ENCODE results near the gene C2orf74. TPM values are rescaled to one million over a fixed set of nuclear protein-coding genes. Genes with fewer than 3 reads are reported as not detected.

The C2orf74 gene
- total RNA-seq, 1 experiment from 2014 or later: 8.1 TPM

DNA sequence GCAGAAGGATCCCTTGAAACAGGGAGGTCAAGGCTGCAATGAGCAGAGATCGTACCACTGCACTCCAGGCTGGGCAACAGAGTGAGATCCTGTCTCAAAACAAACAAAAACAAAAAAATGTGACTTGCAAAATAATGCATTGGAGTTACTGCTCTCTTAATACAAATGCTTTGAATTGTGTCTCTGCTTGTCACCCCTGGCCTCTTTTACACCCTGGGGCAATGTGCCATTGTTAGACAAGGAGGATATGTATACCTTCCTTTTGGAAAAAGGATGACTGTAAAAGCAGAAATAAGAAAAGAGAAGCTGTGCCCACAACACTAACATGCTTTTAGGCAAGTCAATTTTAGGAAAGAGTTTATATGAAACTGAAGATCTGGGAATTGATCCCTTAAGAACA is 20.8 kb upstream of the C2orf74 start (continued):
- TF ChIP-seq, protein P1, sequence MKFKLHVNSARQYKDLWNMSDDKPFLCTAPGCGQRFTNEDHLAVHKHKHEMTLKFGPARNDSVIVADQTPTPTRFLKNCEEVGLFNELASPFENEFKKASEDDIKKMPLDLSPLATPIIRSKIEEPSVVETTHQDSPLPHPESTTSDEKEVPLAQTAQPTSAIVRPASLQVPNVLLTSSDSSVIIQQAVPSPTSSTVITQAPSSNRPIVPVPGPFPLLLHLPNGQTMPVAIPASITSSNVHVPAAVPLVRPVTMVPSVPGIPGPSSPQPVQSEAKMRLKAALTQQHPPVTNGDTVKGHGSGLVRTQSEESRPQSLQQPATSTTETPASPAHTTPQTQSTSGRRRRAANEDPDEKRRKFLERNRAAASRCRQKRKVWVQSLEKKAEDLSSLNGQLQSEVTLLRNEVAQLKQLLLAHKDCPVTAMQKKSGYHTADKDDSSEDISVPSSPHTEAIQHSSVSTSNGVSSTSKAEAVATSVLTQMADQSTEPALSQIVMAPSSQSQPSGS (CRISPR knock-in tag; IDR thresholded peaks at IDR 0.05; ENCODE audit: borderline replicate concordance, low read depth): no peak
- TF ChIP-seq NR2C2 (CRISPR knock-in tag; IDR thresholded peaks at IDR 0.05): no peak
- no peak for TF ChIP-seq ZNF263 (CRISPR knock-in tag; IDR thresholded peaks at IDR 0.05; ENCODE audit: low read depth)
- no peak for TF ChIP-seq MXD4 (CRISPR knock-in tag; IDR thresholded peaks at IDR 0.05; ENCODE audit: borderline replicate concordance)
- TF ChIP-seq SP1 (CRISPR knock-in tag; conservative IDR thresholded peaks at IDR 0.05): no peak
- TF ChIP-seq NR3C1 (CRISPR knock-in tag; conservative IDR thresholded peaks at IDR 0.05; ENCODE audit: low read depth): no peak
- TF ChIP-seq TEAD4 (CRISPR knock-in tag; IDR thresholded peaks at IDR 0.05): no peak
- no peak for TF ChIP-seq MYBL2 (CRISPR knock-in tag; IDR thresholded peaks at IDR 0.05)

DNA sequence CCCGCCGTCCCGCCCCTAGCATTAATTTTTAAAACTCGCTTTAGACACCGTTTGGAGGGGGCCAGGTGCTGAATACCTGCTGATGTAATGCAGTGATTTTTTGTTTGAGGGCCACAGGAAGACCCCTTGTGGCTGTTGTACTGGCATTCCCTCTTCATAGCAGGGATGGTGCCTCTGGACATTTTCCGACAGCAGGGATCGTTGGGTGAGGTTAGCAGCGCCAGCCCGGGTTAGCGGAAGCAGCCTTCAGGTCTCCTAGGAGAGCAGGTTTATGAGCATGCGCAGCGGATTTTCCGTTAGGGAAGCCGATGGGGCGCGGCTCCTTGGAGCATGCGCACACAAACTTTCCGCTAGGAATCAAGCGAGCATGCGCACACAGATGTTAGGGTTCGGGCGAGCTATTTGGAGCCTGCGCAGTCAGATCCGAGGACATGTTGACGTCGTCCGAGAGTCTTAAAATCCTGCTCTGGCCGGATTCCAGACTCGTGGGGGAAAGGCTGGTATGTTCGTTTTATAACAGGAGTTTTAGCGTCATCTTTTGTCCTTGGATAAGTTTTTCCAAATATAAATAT is 17.2 kb upstream of the C2orf74 start:
- Mint-ChIP-seq H3K9me3 (no peaks in the 10 kb centered on the region), H3K27me3 (ENCODE audit: low read depth) (no peaks in the 10 kb centered on the region), H3K4me1 (no peaks in the 10 kb centered on the region), H3K36me3 (peaks cover 3% of the 10 kb centered on the region; the same call in 1 of the 2 replicates), H3K27ac (peak overlapping the region; percentile 92), H3K4me3 (peak overlapping the region; percentile 83)
- no peak for TF ChIP-seq ZNF232 (CRISPR knock-in tag; IDR thresholded peaks at IDR 0.05)
- TF ChIP-seq MYBL2 (CRISPR knock-in tag; IDR thresholded peaks at IDR 0.05): peak; percentile 66; the same call in 1 of the 2 replicates
- TF ChIP-seq CREB1 (CRISPR knock-in tag; IDR thresholded peaks at IDR 0.05): no peak
- POLR2A ChIA-PET: interaction anchor here (0.6 to 1.2 kb wide), 3 partner anchors 32 to 307 kb away, joined by 4 to 7 read pairs (median 4); partner anchors contain the start of gene SANBR
- DNase-seq (ENCODE audit: low spot score) (peak; percentile 96), ATAC-seq (peak; percentile 99)
- CTCF ChIA-PET: interaction anchor here (0.5 to 1.6 kb wide), 5 partner anchors 9 to 1139 kb away, joined by 3 to 8 read pairs (median 3); partner anchors contain the start of gene SANBR

DNA sequence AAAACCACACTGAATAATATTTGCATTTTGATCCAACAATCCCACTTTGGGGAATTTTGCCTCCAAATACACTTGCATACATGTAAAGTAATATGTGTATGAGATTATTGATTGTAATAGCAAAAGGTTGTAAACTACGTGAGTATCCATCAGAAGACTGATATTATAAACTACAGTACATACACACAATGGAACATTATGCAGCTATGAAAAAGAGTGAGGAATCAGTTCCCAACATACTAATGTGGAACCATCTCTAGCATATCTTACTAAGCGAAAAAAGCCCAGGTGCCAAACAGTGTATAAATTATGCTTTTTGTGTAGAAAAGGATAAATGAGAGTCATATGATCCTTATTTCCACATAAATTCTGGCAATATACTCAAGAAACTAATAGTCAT is 16.0 kb upstream of the C2orf74 start:
- POLR2A ChIA-PET: interaction anchor here (1.2 kb wide), 1 partner anchor 80 kb away, joined by 4 read pairs; the partner anchor contains the start of gene SANBR
- CTCF ChIA-PET: interaction anchor here (0.5 kb wide), 1 partner anchor 26 kb away, joined by 3 read pairs; no protein-coding TSS in a partner anchor
- Mint-ChIP-seq H3K4me1 (no peaks in the 10 kb centered on the region), H3K9me3 (no peaks in the 10 kb centered on the region), H3K4me3 (peak overlapping the region; percentile 52), H3K27ac (no peak overlapping the region), H3K27me3 (ENCODE audit: low read depth) (no peaks in the 10 kb centered on the region), H3K36me3 (peaks cover 3% of the 10 kb centered on the region; the same call in 1 of the 2 replicates)
- DNase-seq (ENCODE audit: low spot score) (no peak), ATAC-seq (no peak)
- TF ChIP-seq NFATC4 (CRISPR knock-in tag; IDR thresholded peaks at IDR 0.05) (no peak), GABPB1 (CRISPR knock-in tag; IDR thresholded peaks at IDR 0.05) (no peak), ZNF281 (CRISPR knock-in tag; IDR thresholded peaks at IDR 0.05) (no peak), ZNF121 (CRISPR knock-in tag; IDR thresholded peaks at IDR 0.05) (no peak), CTCF (IDR thresholded peaks at IDR 0.05) (no peak), NR2C2 (CRISPR knock-in tag; IDR thresholded peaks at IDR 0.05) (no peak), NFE2L1 (CRISPR knock-in tag; IDR thresholded peaks at IDR 0.05) (no peak)
- TF ChIP-seq, protein P2, sequence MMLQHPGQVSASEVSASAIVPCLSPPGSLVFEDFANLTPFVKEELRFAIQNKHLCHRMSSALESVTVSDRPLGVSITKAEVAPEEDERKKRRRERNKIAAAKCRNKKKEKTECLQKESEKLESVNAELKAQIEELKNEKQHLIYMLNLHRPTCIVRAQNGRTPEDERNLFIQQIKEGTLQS (CRISPR knock-in tag; conservative IDR thresholded peaks at IDR 0.05): no peak
- TF ChIP-seq, protein P3, sequence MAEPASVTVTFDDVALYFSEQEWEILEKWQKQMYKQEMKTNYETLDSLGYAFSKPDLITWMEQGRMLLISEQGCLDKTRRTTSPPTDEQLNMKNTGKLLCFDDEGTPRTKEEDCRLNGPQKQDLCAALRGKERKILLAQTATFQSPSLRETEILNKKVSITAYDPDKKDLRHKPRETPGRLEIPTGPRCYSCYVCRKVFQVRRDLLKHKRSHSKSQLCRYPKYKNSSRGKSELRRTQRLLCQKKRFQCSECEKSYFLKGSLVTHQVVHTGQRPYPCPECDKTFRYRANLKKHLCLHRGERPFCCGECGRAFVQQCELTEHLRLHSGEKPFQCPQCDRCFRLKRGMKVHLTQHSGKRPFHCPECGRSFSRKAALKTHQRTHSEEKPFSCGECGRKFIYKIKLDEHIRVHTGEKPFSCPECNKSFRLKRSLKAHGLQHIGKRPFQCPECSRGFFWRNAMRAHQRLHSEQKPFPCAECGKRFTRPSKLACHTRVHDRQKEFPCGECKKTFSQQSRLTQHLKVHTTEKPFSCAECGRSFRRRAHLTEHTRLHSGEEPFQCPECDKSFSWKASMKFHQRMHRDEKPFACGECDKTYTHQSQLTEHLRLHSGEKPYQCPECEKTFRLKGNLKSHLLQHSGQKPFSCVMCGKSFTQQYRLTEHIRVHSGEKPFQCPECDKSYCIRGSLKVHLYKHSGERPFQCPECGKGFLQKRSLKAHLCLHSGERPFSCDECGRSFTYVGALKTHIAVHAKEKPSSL (CRISPR knock-in tag; conservative IDR thresholded peaks at IDR 0.05): no peak
- TF ChIP-seq, protein P4, sequence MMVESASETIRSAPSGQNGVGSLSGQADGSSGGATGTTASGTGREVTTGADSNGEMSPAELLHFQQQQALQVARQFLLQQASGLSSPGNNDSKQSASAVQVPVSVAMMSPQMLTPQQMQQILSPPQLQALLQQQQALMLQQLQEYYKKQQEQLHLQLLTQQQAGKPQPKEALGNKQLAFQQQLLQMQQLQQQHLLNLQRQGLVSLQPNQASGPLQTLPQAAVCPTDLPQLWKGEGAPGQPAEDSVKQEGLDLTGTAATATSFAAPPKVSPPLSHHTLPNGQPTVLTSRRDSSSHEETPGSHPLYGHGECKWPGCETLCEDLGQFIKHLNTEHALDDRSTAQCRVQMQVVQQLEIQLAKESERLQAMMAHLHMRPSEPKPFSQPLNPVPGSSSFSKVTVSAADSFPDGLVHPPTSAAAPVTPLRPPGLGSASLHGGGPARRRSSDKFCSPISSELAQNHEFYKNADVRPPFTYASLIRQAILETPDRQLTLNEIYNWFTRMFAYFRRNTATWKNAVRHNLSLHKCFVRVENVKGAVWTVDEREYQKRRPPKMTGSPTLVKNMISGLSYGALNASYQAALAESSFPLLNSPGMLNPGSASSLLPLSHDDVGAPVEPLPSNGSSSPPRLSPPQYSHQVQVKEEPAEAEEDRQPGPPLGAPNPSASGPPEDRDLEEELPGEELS (CRISPR knock-in tag; IDR thresholded peaks at IDR 0.05): no peak
- TF ChIP-seq, protein P5, sequence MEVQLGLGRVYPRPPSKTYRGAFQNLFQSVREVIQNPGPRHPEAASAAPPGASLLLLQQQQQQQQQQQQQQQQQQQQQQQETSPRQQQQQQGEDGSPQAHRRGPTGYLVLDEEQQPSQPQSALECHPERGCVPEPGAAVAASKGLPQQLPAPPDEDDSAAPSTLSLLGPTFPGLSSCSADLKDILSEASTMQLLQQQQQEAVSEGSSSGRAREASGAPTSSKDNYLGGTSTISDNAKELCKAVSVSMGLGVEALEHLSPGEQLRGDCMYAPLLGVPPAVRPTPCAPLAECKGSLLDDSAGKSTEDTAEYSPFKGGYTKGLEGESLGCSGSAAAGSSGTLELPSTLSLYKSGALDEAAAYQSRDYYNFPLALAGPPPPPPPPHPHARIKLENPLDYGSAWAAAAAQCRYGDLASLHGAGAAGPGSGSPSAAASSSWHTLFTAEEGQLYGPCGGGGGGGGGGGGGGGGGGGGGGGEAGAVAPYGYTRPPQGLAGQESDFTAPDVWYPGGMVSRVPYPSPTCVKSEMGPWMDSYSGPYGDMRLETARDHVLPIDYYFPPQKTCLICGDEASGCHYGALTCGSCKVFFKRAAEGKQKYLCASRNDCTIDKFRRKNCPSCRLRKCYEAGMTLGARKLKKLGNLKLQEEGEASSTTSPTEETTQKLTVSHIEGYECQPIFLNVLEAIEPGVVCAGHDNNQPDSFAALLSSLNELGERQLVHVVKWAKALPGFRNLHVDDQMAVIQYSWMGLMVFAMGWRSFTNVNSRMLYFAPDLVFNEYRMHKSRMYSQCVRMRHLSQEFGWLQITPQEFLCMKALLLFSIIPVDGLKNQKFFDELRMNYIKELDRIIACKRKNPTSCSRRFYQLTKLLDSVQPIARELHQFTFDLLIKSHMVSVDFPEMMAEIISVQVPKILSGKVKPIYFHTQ (CRISPR knock-in tag; IDR thresholded peaks at IDR 0.05): no peak

Data from WTC11 (cell line).